BJ (cell line): ENCODE measurements around the gene FANK1. TPM values are rescaled to one million over a fixed set of nuclear protein-coding genes. Genes with fewer than 3 reads are reported as not detected.
"Not testable (repeated sequence)": the region's sequence is repeated elsewhere in the genome, so short reads cannot be mapped to it uniquely, and the experiment has no call there.

ENCODE experiments used
- CTCF ChIA-PET: fragments of 350-600 bp; formaldehyde crosslinking; extraction: SDS; loops from one replicate; lab custom pipeline; 2021; ENCODE audit warnings: antibody characterized with exemption, inconsistent platforms; lab: Yijun Ruan, JAX
- POLR2A ChIA-PET: fragments of 300-600 bp; sonication (Branson Sonifier 250); formaldehyde crosslinking; extraction: SDS; loops from one replicate; lab custom pipeline; 2021; ENCODE audit warnings: antibody characterized with exemption; lab: Charles Lee
- DNase-seq: peaks from one replicate; pipeline ENCODE4 v3.0.0-alpha.2; 2011; ENCODE audit warnings: low read depth
- H3K27me3 ChIP-seq: 2 replicates; pipeline ENCODE4 v1.6.0; 2011; ENCODE audit warnings: low read length; ENCODE audit not compliant: control insufficient read depth, insufficient read depth
- H3K36me3 ChIP-seq: 2 replicates; pipeline ENCODE4 v1.5.1; 2011; ENCODE audit warnings: low read length; ENCODE audit not compliant: control insufficient read depth, insufficient read depth
- H3K4me3 ChIP-seq: 2 replicates; pipeline ENCODE4 v1.5.1; 2011; ENCODE audit warnings: low read depth, mild to moderate bottlenecking, control low read depth, low read length
- polyA plus RNA-seq: library from polyadenylated mRNA; depleted of rRNA; stranded (reverse); fragments of >200 nt; gene quantifications from 2 replicates; pipeline ENCODE4 v1.2.3, GENCODE V29; 2011
- TF ChIP-seq, protein P1 (sequence below): IDR thresholded peaks from 2 replicates; pipeline ENCODE4 v1.5.1; 2011; ENCODE audit warnings: low read depth, mild to moderate bottlenecking, control low read depth, inconsistent platforms, low read length, moderate library complexity; ENCODE audit not compliant: insufficient read depth

Gene FANK1
- polyA plus RNA-seq, 1 experiment: 1.8 TPM

DNA sequence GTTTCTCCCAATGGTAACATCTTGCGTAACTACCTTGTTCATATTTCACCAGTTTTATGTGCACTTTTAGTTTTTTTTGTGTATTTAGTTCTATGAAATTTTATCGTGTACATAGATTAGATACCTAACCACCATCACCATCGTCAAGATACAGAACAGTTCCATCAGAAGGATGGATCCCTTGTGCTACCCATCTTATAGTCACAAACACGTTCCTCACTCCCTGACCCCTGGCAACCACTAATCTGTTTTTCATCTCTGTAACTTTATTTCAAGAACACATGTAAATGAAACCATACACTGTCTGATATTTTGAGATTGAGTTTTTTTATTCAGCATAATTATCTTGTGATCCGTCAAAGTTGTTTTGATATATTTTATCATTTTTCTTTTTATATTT, 29.9 kb downstream of the FANK1 start:
- no peaks in the 10 kb centered on the region for H3K27me3 ChIP-seq
- no peak for DNase-seq
- no peak overlapping the region for H3K4me3 ChIP-seq
- TF ChIP-seq, protein P1, sequence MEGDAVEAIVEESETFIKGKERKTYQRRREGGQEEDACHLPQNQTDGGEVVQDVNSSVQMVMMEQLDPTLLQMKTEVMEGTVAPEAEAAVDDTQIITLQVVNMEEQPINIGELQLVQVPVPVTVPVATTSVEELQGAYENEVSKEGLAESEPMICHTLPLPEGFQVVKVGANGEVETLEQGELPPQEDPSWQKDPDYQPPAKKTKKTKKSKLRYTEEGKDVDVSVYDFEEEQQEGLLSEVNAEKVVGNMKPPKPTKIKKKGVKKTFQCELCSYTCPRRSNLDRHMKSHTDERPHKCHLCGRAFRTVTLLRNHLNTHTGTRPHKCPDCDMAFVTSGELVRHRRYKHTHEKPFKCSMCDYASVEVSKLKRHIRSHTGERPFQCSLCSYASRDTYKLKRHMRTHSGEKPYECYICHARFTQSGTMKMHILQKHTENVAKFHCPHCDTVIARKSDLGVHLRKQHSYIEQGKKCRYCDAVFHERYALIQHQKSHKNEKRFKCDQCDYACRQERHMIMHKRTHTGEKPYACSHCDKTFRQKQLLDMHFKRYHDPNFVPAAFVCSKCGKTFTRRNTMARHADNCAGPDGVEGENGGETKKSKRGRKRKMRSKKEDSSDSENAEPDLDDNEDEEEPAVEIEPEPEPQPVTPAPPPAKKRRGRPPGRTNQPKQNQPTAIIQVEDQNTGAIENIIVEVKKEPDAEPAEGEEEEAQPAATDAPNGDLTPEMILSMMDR: no peak
- ChIA-PET CTCF (no interaction called here), POLR2A (no interaction called here)
- no peaks in the 10 kb centered on the region for H3K36me3 ChIP-seq

DNA sequence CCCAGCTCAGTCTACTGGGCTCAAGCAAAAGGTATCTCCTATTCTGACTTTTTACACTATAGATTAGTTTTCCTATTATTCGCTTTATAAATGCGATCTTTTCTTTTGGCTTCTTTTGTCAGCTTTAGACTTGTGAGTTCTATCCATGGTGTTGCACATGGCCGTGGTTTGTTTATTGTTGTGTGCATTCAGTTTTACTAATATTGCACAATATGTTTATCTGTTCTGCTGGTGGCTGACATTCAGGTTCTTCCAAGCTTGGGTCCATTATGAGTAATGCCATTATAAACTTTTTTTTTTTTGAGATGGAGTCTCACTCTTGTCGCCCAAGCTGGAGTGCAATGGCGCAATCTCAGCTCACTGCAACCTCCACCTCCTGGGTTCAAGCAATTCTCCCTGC, 30.9 kb downstream of the FANK1 start:
- POLR2A ChIA-PET, H3K27me3 ChIP-seq, H3K36me3 ChIP-seq, DNase-seq, H3K4me3 ChIP-seq: not testable (repeated sequence)
- CTCF ChIA-PET: interaction anchor here (1.6 kb wide), 1 partner anchor 577 kb away, joined by 3 read pairs; no protein-coding TSS in a partner anchor

DNA sequence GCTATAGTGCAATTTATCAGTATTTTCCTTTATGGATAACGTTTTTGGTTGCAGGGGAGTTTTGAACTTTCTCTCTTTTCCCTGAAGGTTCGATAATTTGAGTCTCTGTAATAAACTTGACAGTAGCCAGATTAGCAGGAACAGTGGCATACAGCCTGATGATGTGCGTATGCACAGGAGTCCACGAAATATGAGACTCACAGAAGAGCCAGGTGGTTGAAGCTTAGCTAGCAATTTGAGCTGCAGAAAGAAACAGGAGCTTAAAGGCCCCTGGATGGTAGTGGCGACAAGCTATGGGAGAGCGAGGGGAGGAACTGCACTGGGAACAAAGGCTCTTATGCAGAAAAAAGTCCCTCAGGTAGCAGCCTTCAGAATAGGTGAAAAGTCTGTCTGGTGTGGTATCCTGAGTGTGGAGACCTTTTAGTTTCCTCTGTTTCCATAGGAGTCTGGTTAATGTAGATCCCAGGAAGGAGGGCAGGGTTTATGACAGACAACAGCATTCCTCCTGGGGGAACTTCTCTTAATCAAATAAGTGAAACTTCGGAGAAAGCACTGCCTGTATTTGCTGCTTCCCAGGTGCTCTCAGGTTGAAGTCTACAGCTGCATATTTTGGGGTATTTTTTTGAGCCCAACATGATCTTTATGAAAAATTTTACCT, 32.7 kb downstream of the FANK1 start:
- DNase-seq: no peak
- no peaks in the 10 kb centered on the region for H3K27me3 ChIP-seq
- H3K4me3 ChIP-seq: no peak overlapping the region
- TF ChIP-seq, protein P1: no peak
- POLR2A ChIA-PET: no interaction called here
- CTCF ChIA-PET: interaction anchor here (0.9 to 1.6 kb wide), 3 partner anchors 30 to 575 kb away, joined by 3 to 4 read pairs (median 3); no protein-coding TSS in a partner anchor
- no peaks in the 10 kb centered on the region for H3K36me3 ChIP-seq

DNA sequence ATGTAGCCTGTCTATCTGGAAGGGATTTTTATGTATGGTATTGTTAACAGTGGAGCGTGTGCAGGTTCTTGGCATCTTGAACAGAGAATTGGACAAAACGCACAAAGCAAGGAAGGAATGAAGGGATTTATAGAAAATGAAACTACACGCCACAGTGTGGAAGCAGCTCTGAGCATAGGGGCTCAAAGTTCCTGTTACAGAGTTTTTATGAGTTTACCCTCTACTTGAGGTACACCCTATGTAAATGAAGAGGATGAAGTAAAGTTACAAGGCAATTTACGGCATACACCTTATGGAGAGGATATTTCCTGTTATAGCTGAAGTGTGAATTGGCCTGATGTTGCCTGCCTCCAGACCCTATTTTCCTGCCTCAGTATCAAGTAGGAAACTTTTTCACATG, 33.3 kb downstream of the FANK1 start:
- ChIA-PET CTCF (interaction anchor here (0.6 to 0.9 kb wide), 2 partner anchors 34 to 574 kb away, joined by 3 to 4 read pairs; no protein-coding TSS in a partner anchor), POLR2A (no interaction called here)
- TF ChIP-seq, protein P1: no peak
- H3K27me3 ChIP-seq: no peaks in the 10 kb centered on the region
- no peaks in the 10 kb centered on the region for H3K36me3 ChIP-seq
- DNase-seq: no peak
- H3K4me3 ChIP-seq: no peak overlapping the region

DNA sequence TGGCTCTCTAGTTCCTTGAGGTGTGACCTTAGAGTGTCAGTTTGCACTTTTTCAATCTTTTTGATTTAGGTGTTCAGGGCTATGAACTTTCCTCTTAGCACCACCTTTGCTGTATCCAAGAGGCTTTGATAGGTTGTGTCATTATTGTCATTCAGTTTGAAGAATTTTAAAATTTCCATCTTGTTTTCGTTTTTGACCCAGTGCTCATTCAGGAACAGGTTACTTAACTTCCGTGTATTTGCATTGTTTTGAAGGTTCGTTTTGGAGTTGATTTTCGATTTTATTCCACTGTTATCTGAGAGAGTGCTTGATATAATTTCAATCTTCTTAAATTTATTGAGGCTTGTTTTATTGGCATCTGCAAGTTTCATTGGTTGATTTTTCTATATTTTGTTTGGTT, 37.3 kb downstream of the FANK1 start:
- TF ChIP-seq, protein P1: no peak
- no peak overlapping the region for H3K4me3 ChIP-seq
- ChIA-PET POLR2A (no interaction called here), CTCF (interaction anchor here (0.6 to 6.1 kb wide), 16 partner anchors 11 to 1920 kb away, joined by 3 to 66 read pairs (median 4); no protein-coding TSS in a partner anchor)
- H3K27me3 ChIP-seq: no peaks in the 10 kb centered on the region
- DNase-seq: no peak
- no peaks in the 10 kb centered on the region for H3K36me3 ChIP-seq
